ENCODE measurements around the gene CDH4. TPM values are rescaled to one million over a fixed set of nuclear protein-coding genes. Genes with fewer than 3 reads are reported as not detected.

The CDH4 gene
- polyA plus RNA-seq, 4 donors = 1.1 to 8.1 (median 6.9) TPM

- no peak for DNase-seq (ENCODE audit: low read depth in 4 of 4, low spot score in 3 of 4)
These were observed 636.2 kb downstream of the CDH4 start for GRCh38 chr20:61888101-61888865.

DNA sequence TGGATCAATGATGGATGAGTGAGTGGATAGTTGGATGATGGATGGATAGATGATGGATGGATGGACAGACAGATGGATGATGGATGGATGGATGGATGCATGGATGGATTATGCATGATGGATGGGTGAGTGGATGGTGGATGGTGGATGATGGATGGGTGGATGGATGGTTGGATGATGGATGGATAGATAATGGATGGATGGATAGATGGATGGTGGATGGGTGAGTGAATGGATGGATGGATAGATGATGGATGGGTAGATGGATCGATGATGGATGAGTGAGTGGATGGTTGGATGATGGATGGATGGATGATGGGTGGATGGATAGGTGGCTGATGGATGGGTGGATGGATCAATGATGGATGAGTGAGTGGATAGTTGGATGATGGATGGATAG lies 637.6 kb downstream of the CDH4 start:
- no peak for DNase-seq (ENCODE audit: low read depth in 4 of 4, low spot score in 3 of 4)

- DNase-seq (ENCODE audit: low read depth in 4 of 4, low spot score in 3 of 4) = no peak
These were observed 638.1 kb downstream of the CDH4 start for GRCh38 chr20:61890210-61890609.

DNA sequence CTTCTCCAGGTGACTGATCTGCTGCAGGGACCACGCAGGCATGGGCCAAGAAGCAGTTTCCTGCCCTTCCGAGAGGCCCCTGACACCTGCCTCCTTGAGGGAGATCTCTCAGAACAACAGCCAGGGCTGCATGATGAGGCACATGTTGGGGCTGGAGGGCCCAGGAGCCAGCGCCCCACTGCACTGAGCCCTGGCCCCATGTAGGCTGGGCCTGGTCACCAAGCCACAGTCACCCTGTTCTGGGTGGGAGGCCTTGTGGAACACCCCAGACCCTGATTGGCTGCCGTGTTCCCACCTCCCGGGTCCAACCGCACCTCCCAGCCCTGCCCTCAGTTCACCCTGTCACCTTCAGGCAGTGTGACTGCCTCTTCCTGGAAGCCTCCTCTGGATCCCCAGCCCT lies 639.4 kb downstream of the CDH4 start:
- DNase-seq (ENCODE audit: low read depth in 4 of 4, low spot score in 3 of 4) = no peak

DNA sequence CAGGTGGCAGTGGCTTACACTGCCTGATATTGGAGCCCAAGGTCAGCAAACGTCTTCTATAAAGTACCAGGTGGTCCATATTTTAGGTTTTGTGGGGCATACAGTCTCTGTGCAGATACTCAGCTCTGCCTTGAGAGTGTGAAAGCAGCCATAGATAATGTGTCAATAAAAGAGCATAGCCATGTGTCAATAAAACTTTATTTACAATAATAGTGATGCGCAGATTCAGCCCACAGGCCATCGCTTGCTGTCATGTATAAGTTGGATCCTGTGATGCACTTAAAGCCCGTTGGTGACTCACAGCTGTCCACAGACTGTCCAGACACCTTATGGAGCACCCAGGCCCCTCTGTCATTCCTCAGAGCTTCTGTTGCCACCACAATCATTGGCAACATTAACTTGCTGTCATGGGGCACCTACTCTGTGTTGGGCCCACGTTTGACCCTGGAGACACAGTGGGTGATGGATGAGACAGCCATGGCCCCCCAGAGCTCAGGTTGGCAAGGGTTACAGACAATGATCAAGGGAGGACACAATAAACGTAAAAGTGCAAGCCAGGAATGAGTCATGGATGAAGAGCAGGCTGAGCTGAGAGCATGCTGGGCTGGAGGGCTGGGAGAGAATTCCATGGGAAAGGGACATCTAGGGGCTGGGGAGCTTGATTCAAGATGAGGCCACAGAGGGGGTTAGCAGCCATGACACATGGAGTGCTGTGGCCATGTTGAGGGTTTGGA lies 640.0 kb downstream of the CDH4 start:
- no peak for DNase-seq (ENCODE audit: low read depth in 4 of 4, low spot score in 3 of 4)

DNA sequence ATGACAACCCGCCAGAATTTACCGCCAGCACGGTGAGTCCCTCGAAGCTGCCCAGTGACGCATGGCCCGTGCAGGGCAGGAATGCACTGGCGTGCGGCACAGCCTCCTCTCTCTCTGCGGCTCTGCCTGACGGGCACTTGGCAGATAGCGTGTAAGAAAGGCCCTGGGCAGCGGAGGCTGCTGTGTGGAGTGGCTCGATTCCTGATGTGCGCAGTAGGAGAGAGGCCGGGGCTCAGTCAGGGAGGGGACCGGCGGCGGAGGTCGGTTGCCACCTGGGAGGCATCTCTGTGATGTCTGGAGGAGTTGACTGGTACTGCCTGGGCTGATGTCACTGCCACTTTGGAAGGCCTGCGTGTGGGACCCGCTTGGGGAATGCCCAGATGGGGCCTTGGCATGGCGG lies 643.0 kb downstream of the CDH4 start:
- no peak for DNase-seq (ENCODE audit: low read depth in 4 of 4, low spot score in 3 of 4)

- DNase-seq (ENCODE audit: low read depth in 4 of 4, low spot score in 3 of 4) = no peak
These were observed 643.6 kb downstream of the CDH4 start for GRCh38 chr20:61895686-61896057.

GRCh38 chr20:61896058-61896961 lies 644.2 kb downstream of the CDH4 start:
- DNase-seq (ENCODE audit: low read depth in 4 of 4, low spot score in 3 of 4) = no peak

DNA sequence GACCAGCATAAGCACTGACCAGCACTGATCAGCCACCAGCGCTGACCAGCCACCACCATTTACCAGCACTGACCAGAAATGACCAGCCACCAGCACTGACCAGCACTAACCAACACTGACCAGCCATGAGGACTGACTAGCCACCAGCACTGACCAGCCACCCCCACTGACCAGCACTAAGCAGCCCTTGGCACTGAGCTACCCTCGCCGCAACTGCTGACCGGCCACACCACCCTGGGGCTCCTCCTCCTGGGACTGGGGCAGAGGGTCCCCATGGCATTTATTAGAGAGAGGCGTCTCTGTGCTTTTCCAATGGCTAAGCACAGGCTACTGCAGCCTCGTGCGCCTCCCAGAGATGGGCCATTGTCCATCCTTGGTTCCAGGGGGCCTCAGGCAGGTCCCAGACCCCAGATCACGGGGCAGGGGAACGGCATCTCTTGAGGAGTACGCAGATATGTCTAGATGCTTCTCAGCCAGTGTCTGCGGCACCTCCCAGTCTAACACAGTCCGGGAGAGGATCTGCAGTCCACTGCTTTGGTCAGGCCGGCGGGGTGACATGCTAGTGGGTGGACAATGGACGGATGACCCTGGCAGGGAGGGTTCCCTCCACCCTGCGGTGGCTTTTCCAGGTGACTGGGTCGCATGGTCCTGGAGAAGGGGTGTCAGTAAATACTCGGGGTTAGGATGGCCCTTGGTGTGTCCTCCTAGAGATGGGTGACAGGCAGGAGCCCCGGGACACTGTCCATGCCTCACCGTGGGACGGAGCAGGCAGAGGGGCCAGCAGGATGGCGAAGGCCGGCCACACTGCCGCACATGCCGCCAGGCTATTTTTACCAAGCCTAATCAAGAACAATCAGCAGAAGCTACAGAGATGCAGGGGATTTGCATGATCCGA lies 645.6 kb downstream of the CDH4 start:
- no peak for DNase-seq (ENCODE audit: low read depth in 4 of 4, low spot score in 3 of 4)

DNA sequence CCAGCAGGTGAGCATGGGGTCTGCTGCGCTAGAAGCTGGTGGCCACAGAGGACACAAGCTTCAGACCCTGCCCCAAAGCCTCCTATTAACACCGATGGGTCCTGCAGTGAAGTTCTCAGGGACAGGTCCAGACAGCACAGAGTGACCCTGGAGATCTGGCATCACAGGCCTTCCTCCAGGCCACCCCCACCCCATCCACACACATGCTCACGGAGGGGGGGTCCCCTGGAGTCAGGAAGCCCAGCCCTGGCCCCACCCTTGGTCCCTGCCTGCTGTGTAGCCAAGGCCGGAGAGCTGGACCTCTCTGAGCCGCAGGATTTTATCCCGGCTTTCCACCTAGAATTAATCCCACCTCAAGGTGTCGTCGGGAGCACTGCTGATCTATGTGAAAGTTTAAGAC lies 646.3 kb downstream of the CDH4 start:
- no peak for DNase-seq (ENCODE audit: low read depth in 4 of 4, low spot score in 3 of 4)

GRCh38 chr20:61900011-61900944 lies 648.2 kb downstream of the CDH4 start:
- DNase-seq (ENCODE audit: low read depth in 4 of 4, low spot score in 3 of 4) = no peak

DNA sequence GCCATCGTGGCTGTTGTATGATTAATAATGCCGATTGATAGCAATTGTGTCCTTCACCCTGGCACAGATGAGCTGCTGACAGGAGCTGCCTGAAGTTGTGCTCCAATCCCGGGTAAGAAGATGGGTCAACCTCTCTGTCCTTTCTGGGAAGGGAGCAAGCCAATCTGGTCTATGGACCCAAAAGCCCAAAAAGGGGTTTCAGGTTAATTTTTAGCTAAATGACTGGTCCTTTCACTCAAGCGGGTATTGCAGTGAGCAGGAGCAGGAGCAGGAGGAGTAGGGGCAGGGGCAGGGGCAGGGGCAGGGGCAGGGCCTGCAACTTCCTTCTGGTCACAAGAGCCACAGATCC lies 648.9 kb downstream of the CDH4 start:
- DNase-seq (ENCODE audit: low read depth in 4 of 4, low spot score in 3 of 4) = no peak

GRCh38 chr20:61901392-61902220 lies 649.5 kb downstream of the CDH4 start:
- DNase-seq (ENCODE audit: low read depth in 4 of 4, low spot score in 3 of 4) = no peak

GRCh38 chr20:61902221-61902869 lies 650.3 kb downstream of the CDH4 start:
- no peak for DNase-seq (ENCODE audit: low read depth in 4 of 4, low spot score in 3 of 4)

- DNase-seq (ENCODE audit: low read depth in 4 of 4, low spot score in 3 of 4) = no peak
These were observed 651.7 kb downstream of the CDH4 start for GRCh38 chr20:61903575-61904340.

DNA sequence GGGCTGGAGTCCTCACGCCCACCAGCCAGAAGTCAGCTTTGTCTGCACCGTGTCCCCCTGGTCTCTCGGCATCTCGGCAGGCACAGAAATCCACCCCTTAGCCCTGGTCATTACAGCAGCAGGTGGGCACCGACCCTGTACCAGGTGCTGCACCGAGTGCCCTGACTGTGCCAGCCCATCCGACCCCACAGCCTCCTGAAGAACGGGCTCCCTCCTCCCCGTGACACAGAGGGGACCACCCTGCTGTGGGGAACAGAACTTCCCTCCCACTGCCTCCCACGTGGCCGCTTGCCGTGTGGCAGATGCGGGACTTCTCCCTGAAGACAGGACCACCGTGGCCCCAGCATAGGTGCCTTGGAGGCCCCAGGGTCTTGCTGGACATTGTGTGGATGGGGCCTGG lies 652.4 kb downstream of the CDH4 start:
- DNase-seq (ENCODE audit: low read depth in 4 of 4, low spot score in 3 of 4) = no peak
